Stimulated activated CD8-positive, alpha-beta memory T cell treated with anti-CD3 and anti-CD28 coated beads, Interleukin-4, amount 100 ng/mL, for 48 hours (primary cell): ENCODE results near the gene TAPT1.
"Not testable (repeated sequence)": the region's sequence is repeated elsewhere in the genome, so short reads cannot be mapped to it uniquely, and the experiment has no call there.

ENCODE experiments used
- DNase-seq: peaks from one replicate; pipeline ENCODE4 v3.0.0-alpha.2; 2020

Gene TAPT1, protein sequence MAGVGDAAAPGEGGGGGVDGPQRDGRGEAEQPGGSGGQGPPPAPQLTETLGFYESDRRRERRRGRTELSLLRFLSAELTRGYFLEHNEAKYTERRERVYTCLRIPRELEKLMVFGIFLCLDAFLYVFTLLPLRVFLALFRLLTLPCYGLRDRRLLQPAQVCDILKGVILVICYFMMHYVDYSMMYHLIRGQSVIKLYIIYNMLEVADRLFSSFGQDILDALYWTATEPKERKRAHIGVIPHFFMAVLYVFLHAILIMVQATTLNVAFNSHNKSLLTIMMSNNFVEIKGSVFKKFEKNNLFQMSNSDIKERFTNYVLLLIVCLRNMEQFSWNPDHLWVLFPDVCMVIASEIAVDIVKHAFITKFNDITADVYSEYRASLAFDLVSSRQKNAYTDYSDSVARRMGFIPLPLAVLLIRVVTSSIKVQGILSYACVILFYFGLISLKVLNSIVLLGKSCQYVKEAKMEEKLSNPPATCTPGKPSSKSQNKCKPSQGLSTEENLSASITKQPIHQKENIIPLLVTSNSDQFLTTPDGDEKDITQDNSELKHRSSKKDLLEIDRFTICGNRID

DNA sequence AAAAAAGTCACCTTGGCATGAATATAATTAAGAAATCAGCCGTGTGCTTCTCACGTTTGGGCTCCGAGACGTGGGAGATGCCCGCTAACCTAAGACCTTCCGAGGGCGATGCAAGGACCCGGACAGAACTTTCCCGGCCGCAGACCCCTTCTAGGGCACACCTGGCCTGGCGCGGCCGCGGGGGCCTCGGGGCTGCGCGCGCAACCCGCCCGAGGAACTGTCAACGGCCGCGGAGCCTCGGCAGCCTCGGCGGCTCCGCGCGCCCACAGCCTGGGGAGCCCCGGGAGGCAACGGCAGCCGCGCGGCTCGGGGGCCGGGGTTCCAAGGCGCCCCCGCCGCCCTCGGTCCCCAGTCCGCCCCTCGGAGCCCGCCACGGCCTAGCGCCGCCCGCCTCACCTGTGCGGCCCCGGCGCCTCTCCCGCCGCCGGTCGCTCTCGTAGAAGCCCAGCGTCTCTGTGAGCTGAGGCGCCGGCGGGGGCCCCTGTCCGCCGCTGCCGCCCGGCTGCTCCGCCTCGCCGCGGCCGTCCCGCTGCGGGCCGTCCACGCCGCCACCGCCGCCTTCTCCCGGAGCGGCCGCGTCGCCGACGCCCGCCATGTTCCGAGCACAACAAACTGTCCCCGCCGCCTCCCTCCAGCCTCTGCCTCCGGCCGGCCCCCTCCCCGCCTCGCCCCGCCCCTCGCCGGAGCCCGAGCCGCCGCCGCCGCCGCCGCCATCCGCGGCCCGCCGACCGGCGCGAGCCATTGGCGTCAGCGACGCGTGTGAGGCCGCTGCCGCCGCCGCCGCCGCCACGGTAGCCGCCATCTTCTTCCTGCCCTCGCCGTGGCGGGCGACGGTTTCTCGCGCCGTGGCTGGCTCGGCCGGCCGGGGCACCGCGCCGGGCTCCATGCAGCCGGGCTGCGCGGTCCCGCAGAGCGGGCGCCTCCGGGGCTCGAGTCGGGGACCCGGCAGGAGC is at the start of gene TAPT1:
TAPT1 (minus strand) TSS at position 609 of the 953 bp plus-strand sequence; CDS start at position 595, 14 bp downstream.
- peak; percentile 86 for DNase-seq

- DNase-seq = no peak
Observed at GRCh38 chr4:16271411-16271810, 45.1 kb upstream of the TAPT1 start.

DNA sequence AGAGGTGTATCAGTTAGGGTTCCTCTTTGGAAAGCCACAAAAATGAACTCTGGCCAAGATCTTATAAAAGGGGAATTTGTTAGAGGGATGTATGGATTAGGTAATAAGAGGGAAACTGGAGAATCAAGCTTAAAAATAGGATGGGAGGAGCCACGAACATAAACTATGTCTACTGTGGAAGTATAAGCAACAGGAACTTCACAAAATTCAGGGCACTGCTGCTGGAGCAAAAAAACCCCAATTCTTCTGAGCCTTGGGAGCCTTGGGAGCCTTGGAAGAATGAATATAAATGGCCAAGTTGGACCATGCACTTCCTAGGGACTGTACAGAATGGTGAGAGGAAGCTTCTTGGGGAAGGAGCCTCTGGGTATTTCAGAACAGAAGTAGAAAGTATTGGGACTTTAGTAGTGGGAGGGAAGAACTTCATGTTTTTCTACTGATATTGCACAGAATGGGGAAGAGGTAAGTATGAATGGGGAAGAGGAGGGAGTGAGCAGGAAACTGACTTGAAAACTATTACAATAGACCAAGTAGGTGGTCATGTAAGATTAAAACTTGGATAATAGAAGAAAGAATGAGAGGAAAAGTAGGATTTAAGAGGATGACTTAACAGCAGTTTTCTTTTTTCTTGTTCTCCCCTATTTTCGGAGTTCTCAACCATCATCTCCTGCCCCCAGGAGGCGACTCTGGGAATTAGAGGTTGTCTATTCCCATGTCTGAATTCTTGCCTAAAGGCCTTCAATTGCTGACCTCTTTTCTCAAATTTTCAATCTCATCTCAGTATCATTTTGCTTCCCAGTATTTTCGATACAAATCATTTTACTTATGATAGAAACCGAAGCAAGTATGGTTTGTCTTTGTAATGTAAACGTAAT is 44.4 kb upstream of the TAPT1 start:
- DNase-seq = no peak

DNA sequence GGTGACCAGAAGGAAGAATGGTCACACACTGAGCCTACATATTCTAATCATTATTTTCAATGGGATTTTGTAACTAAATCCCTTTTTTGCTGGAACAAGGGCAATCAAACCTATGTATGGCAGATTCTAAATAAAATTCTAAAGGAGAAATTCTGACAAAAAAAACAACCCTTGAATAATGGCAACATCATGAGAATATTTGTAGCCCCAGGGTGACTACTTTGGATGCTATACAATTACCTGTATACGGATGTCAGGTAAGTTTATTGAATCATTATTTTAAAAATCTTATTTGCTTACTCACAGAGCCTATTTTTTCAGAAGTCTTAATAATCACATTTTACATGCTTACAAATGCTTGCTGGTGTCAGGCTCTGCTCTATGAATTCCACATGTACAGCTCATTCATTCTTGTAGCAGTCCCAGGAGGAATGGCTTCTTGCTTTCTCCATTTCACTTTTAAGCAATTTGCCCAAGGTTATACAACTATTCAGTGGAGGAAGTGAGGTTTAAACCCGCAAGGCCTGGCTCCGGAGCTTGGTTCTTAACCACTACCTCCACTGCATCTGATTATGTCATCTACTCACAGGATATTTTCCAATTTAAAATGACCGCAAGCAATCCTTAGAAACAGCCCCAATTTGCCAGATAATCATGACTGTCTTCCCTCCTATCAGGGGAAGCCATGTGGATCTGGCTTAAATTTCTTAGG is 43.6 kb upstream of the TAPT1 start:
- DNase-seq = not testable (repeated sequence)

DNA sequence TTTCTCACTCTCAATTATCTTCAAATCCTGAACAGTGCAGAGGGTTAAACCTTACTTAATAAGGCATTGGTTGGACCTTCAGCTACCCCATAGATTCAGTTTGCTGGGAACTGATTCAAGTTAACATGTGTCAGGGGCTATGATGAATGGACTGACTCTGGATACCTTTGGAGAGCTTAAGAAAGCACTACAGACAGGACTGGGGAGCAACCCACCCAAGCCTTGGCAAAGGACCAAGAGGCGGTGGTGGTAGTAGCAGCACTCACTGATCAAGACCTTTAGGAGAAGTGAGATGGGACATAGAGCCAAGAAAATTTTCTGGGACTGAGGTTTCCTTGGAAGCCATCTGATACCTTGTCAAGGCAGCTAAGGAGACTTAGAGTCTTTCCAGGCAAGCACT is 43.0 kb upstream of the TAPT1 start:
- DNase-seq = no peak

DNA sequence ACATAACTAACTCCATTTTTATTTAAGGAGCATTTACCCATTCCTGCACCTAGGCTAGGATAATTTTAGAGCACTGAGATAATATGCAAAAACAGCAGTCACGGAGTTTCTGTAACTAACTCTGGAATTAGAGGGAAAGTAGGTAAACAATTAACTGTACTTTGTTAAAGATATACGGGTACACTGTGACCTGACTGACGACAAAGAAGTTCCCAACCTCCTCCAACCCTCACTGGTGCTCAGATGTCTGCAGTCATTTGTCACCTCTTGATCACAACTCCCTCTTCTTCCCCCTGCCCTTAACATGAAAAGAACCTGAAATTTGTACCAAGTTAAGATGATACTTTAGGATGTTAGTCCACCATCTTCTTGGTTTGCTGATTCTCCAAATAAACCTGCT is 42.0 kb upstream of the TAPT1 start:
- DNase-seq = no peak

DNA sequence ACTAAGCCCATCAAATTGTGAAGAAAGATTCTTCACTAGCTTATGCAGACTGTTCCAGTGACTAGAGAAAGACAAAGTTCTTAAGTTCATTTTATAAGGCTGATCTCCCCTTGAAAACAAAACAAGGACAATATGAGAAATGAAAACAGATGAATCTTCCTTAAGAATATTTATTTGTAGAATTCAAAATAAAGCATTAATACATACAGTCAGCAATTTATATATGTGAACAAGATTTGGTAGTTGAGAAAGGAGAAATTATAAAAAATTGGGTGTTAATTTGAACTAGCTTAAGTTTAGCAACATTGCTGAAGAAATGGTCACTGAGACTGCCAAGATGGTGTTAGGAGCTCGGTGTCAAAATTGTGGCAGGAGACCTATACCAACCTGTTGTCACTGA is 41.4 kb upstream of the TAPT1 start:
- no peak for DNase-seq

GRCh38 chr4:16265820-16266219 is 39.5 kb upstream of the TAPT1 start:
- DNase-seq = no peak

GRCh38 chr4:16264798-16265197 is 38.5 kb upstream of the TAPT1 start:
- no peak for DNase-seq

- DNase-seq = no peak
Observed at GRCh38 chr4:16263056-16263455, 36.8 kb upstream of the TAPT1 start.

GRCh38 chr4:16262188-16262587 is 35.9 kb upstream of the TAPT1 start:
- no peak for DNase-seq

DNA sequence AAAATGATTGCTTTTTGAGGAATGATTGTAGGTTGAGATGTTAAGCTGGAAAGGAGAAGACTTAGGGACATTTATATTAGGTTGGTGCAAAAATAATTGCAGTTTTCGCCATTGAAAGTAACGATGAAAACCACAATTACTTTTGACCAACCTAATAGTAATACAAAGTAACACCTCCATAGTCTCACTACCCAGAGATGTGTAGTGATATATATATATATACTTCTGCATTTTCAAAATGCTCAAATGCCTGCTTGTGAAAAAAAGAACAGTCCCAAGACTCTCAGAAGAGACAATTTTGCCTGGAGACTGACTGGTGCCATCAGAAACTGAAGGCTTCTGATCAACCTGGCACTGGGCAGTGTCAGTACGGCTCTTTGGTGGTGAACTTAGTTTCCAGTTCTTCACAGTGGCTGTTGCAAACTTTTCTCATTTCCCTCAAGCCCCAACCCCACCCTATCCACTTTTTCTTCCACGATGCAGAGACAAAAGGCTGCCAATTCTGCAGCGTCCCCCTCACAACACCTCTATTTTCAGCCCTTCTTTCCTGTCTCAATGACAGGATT is 35.1 kb upstream of the TAPT1 start:
- DNase-seq = no peak

- peak; percentile 54 for DNase-seq
Observed at GRCh38 chr4:16259889-16260246, 33.6 kb upstream of the TAPT1 start.

GRCh38 chr4:16259241-16259888 is 33.1 kb upstream of the TAPT1 start:
- DNase-seq = no peak

GRCh38 chr4:16257611-16258010 is 31.3 kb upstream of the TAPT1 start:
- no peak for DNase-seq

DNA sequence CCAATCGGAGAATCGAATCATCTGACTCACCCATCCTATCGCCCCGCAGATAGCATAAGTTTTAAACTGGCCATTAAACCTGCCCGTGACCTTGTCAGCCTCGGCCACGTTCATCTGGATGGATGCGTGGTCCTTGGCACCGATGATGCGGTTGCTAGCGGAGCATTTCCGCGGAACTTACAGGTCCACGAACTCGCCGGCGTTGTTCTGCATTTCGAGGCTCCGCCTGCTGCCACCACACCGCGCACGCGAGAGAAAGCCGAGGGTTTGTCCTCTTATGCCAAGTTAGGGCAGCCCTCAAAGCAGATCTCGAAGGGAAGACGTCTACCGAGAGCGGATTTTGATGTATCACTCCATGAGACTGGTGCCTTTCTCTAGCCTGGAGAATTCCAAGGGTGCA is 30.1 kb upstream of the TAPT1 start:
- no peak for DNase-seq

- no peak for DNase-seq
Observed at GRCh38 chr4:16255730-16256129, 29.5 kb upstream of the TAPT1 start.

GRCh38 chr4:16253127-16253960 is 27.1 kb upstream of the TAPT1 start:
- DNase-seq = no peak

DNA sequence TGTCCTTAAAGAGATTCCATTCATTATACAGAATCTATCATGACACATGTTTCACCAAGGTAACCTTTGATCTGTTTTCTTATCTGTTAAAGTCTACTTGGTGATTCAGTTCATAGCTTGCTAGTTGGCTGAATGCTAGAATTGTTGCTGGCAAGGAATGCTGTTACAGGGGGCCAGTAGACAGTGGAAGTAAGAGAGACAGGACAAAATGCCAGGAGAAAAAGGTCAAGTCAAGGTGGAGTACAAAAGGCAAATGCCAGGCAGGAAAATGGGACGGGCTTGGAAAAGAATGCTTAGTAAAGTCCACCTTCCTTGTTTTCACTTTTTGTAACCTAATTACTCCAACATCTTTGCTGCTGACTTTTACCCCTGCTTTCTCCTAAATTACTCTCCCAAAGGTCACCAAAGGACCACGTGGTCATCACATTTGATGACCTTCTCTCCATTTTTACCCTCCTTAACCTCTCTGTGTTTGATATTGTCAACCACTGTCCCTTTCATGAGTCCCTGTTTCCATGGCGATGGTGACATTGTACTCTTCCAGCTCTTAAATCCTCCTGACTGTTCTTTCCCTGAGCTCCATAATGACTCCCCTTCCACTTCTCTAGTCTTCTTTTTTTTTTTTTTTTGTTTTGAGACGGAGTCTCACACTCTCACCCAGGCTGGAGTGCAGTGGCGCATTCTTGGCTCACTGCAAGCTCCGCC is 24.5 kb upstream of the TAPT1 start:
- DNase-seq = no peak
